ENCODE results near the gene PTPN12. TPM values are rescaled to one million over a fixed set of nuclear protein-coding genes. Genes with fewer than 3 reads are reported as not detected.
A peak's percentile ranks its signal among the peaks of the same experiment; 100 is the strongest.

The PTPN12 gene
- polyA plus RNA-seq, 4 donors = 14.3 to 39.1 (median 21.9) TPM

- H3K36me3 ChIP-seq (ENCODE audit: control insufficient read depth in 3 of 3, insufficient read depth in 2 of 3, low read depth in 1 of 3, low read length in 3 of 3) = peaks cover 6 to 30% (median 9%) of the 10 kb centered on the region in 3 donors
- H3K27me3 ChIP-seq (ENCODE audit: control insufficient read depth in 3 of 3, insufficient read depth in 3 of 3, low read length in 3 of 3) = no peaks in the 10 kb centered on the region
- H3K4me1 ChIP-seq (ENCODE audit: control insufficient read depth in 3 of 3, insufficient read depth in 2 of 3, low read depth in 1 of 3, low read length in 2 of 3) = no peaks in the 10 kb centered on the region
- no peak overlapping the region for H3K4me3 ChIP-seq (ENCODE audit: low read depth in 1 of 3, low read length in 3 of 3)
- 95 to 96% (median 95%) methylated on average over 6 of the region's 6 CpGs for WGBS, 3 donors
- FAIRE-seq (no peak), DNase-seq (no peak)
- no peaks in the 10 kb centered on the region for H3K9me3 ChIP-seq (ENCODE audit: control insufficient read depth in 2 of 2, insufficient read depth in 1 of 2, low read depth in 1 of 2, low read length in 1 of 2)
- no peak overlapping the region for H3K27ac ChIP-seq (ENCODE audit: low read depth in 1 of 3, low read length in 2 of 3)
Measured at GRCh38 chr7:77626586-77627308, 89.7 kb downstream of the PTPN12 start.

- Histone ChIP-seq H3K4me1 (ENCODE audit: control insufficient read depth in 3 of 3, insufficient read depth in 2 of 3, low read depth in 1 of 3, low read length in 2 of 3) (no peaks in the 10 kb centered on the region), H3K27me3 (ENCODE audit: control insufficient read depth in 3 of 3, insufficient read depth in 3 of 3, low read length in 3 of 3) (no peaks in the 10 kb centered on the region), H3K9me3 (ENCODE audit: control insufficient read depth in 2 of 2, insufficient read depth in 1 of 2, low read depth in 1 of 2, low read length in 1 of 2) (no peaks in the 10 kb centered on the region), H3K4me3 (ENCODE audit: low read depth in 1 of 3, low read length in 3 of 3) (no peak overlapping the region), H3K36me3 (ENCODE audit: control insufficient read depth in 3 of 3, insufficient read depth in 2 of 3, low read depth in 1 of 3, low read length in 3 of 3) (peaks cover 6 to 26% (median 9%) of the 10 kb centered on the region in 3 donors), H3K27ac (ENCODE audit: low read depth in 1 of 3, low read length in 2 of 3) (no peak overlapping the region)
- DNase-seq (no peak), FAIRE-seq (no peak)
Measured at GRCh38 chr7:77627309-77627676, 90.2 kb downstream of the PTPN12 start.

DNA sequence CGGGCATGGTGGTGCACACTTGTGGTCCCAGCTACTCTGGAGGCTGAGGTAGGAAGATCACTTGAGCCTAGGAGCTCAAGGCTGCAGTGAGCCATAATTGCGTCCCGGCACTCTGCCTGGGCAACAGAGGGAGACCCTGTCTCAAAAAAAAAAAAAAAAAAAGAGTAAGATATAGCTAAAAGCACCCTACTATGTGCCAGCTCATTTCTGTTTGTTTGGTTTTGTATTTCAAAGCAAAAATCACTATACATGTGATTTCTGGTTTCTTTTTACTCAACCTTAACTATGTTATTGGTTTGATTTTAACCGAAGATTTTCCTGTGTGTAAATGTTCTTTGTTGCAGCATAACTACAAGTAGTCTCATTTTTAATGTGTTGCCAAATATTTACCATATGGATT, 92.7 kb downstream of the PTPN12 start:
- no peaks in the 10 kb centered on the region for H3K9me3 ChIP-seq (ENCODE audit: control insufficient read depth in 2 of 2, insufficient read depth in 1 of 2, low read depth in 1 of 2, low read length in 1 of 2)
- no peak overlapping the region for H3K4me3 ChIP-seq (ENCODE audit: low read depth in 1 of 3, low read length in 3 of 3)
- FAIRE-seq = no peak
- H3K4me1 ChIP-seq (ENCODE audit: control insufficient read depth in 3 of 3, insufficient read depth in 2 of 3, low read depth in 1 of 3, low read length in 2 of 3) = no peaks in the 10 kb centered on the region
- no peaks in the 10 kb centered on the region for H3K27me3 ChIP-seq (ENCODE audit: control insufficient read depth in 3 of 3, insufficient read depth in 3 of 3, low read length in 3 of 3)
- 91 to 96% (median 94%) methylated on average over 4 of the region's 4 CpGs for WGBS, 3 donors
- no peak for DNase-seq
- peaks cover 6 to 34% (median 6%) of the 10 kb centered on the region in 3 donors for H3K36me3 ChIP-seq (ENCODE audit: control insufficient read depth in 3 of 3, insufficient read depth in 2 of 3, low read depth in 1 of 3, low read length in 3 of 3)
- no peak overlapping the region for H3K27ac ChIP-seq (ENCODE audit: low read depth in 1 of 3, low read length in 2 of 3)

DNA sequence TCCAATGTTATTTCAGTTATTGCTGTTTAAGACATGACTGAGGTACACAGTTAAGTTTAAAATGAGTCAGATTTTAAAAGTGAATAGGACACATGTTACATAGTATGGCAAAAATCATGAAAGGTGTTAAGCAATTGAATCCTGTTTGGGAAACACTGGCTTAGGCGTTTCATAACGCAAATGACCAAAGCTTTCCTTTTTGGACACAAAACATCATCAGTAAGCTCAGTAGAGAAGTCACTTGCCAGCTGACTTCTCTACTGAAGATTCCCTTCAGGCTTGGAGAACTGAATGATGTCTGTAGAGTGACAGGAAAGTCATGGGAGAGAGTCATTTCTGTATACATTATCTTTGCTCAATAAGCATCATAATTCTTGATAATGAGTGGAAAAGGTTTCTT, 94.7 kb downstream of the PTPN12 start:
- no peak overlapping the region for H3K4me3 ChIP-seq (ENCODE audit: low read depth in 1 of 3, low read length in 3 of 3)
- H3K27me3 ChIP-seq (ENCODE audit: control insufficient read depth in 3 of 3, insufficient read depth in 3 of 3, low read length in 3 of 3) = no peaks in the 10 kb centered on the region
- H3K9me3 ChIP-seq (ENCODE audit: control insufficient read depth in 2 of 2, insufficient read depth in 1 of 2, low read depth in 1 of 2, low read length in 1 of 2) = no peaks in the 10 kb centered on the region
- H3K4me1 ChIP-seq (ENCODE audit: control insufficient read depth in 3 of 3, insufficient read depth in 2 of 3, low read depth in 1 of 3, low read length in 2 of 3) = no peaks in the 10 kb centered on the region
- no peak for FAIRE-seq
- 79 to 97% (median 91%) methylated on average over 2 of the region's 2 CpGs for WGBS, 3 donors
- no peak overlapping the region for H3K27ac ChIP-seq (ENCODE audit: low read depth in 1 of 3, low read length in 2 of 3)
- H3K36me3 ChIP-seq (ENCODE audit: control insufficient read depth in 3 of 3, insufficient read depth in 2 of 3, low read depth in 1 of 3, low read length in 3 of 3) = peaks cover 4 to 36% (median 6%) of the 10 kb centered on the region in 3 donors
- no peak for DNase-seq

GRCh38 chr7:77644774-77645173, 107.7 kb downstream of the PTPN12 start:
- no peaks in the 10 kb centered on the region for H3K27me3 ChIP-seq (ENCODE audit: control insufficient read depth in 3 of 3, insufficient read depth in 3 of 3, low read length in 3 of 3)
- no peak overlapping the region for H3K4me3 ChIP-seq (ENCODE audit: low read depth in 1 of 3, low read length in 3 of 3)
- H3K36me3 ChIP-seq (ENCODE audit: control insufficient read depth in 3 of 3, insufficient read depth in 2 of 3, low read depth in 1 of 3, low read length in 3 of 3) = peaks cover 0 to 39% (median 2%) of the 10 kb centered on the region in 3 donors
- H3K4me1 ChIP-seq (ENCODE audit: control insufficient read depth in 3 of 3, insufficient read depth in 2 of 3, low read depth in 1 of 3, low read length in 2 of 3) = no peaks in the 10 kb centered on the region
- 87 to 95% (median 93%) methylated on average over 4 of the region's 4 CpGs for WGBS, 3 donors
- DNase-seq = no peak
- FAIRE-seq = no peak
- no peaks in the 10 kb centered on the region for H3K9me3 ChIP-seq (ENCODE audit: control insufficient read depth in 2 of 2, insufficient read depth in 1 of 2, low read depth in 1 of 2, low read length in 1 of 2)
- H3K27ac ChIP-seq (ENCODE audit: low read depth in 1 of 3, low read length in 2 of 3) = no peak overlapping the region

GRCh38 chr7:77648742-77649338, 111.7 kb downstream of the PTPN12 start:
- no peak for FAIRE-seq
- H3K36me3 ChIP-seq (ENCODE audit: control insufficient read depth in 3 of 3, insufficient read depth in 2 of 3, low read depth in 1 of 3, low read length in 3 of 3) = peaks cover 0 to 23% (median 0%) of the 10 kb centered on the region in 3 donors

DNA sequence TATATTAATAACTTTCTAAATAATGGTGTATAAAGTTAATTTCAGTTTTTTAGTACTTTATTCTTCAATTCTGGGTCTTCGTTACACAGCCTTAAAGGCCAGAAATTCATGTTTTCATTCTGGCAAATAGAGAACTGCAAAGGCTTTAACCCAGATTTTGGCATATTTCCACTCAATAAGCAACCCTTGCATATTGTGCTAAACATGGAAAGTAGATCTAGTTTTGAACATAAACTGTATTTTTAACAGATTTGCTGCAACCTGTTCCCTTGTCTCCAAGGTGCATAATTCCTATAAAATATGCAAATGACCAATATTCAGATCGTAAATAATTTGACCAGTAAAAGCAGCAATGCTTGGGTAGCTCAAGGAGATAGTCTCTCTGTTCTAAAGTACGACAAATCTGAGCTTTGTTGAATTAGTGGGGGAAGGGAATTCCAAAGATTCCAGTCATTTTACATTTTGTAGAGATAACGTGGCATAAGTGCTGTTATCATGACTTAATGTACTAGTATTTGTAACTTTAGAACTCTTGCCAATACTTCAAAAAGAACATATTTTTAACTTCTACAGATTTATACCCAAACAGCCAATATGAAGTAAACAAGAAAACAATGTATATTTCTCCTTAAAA, 112.7 kb downstream of the PTPN12 start:
- peaks cover 0 to 21% (median 0%) of the 10 kb centered on the region in 3 donors for H3K36me3 ChIP-seq (ENCODE audit: control insufficient read depth in 3 of 3, insufficient read depth in 2 of 3, low read depth in 1 of 3, low read length in 3 of 3)
- WGBS, 3 donors = 63 to 64% (median 63%) methylated on average over 4 of the region's 4 CpGs
- H3K27me3 ChIP-seq (ENCODE audit: control insufficient read depth in 3 of 3, insufficient read depth in 3 of 3, low read length in 3 of 3) = no peaks in the 10 kb centered on the region
- H3K27ac ChIP-seq (ENCODE audit: low read depth in 1 of 3, low read length in 2 of 3) = no peak overlapping the region
- no peak for DNase-seq
- no peaks in the 10 kb centered on the region for H3K4me1 ChIP-seq (ENCODE audit: control insufficient read depth in 3 of 3, insufficient read depth in 2 of 3, low read depth in 1 of 3, low read length in 2 of 3)
- FAIRE-seq = no peak
- H3K4me3 ChIP-seq (ENCODE audit: low read depth in 1 of 3, low read length in 3 of 3) = no peak overlapping the region
- no peaks in the 10 kb centered on the region for H3K9me3 ChIP-seq (ENCODE audit: control insufficient read depth in 2 of 2, insufficient read depth in 1 of 2, low read depth in 1 of 2, low read length in 1 of 2)

More at GRCh38 chr7:77648742-77649338, 111.7 kb downstream of the PTPN12 start:
- WGBS, 3 donors = 95 to 96% (median 96%) methylated on average over 6 of the region's 6 CpGs
- no peak for DNase-seq
- Histone ChIP-seq H3K4me1 (ENCODE audit: control insufficient read depth in 3 of 3, insufficient read depth in 2 of 3, low read depth in 1 of 3, low read length in 2 of 3) (no peaks in the 10 kb centered on the region), H3K27me3 (ENCODE audit: control insufficient read depth in 3 of 3, insufficient read depth in 3 of 3, low read length in 3 of 3) (no peaks in the 10 kb centered on the region), H3K9me3 (ENCODE audit: control insufficient read depth in 2 of 2, insufficient read depth in 1 of 2, low read depth in 1 of 2, low read length in 1 of 2) (no peaks in the 10 kb centered on the region), H3K4me3 (ENCODE audit: low read depth in 1 of 3, low read length in 3 of 3) (no peak overlapping the region), H3K27ac (ENCODE audit: low read depth in 1 of 3, low read length in 2 of 3) (no peak overlapping the region)

- DNase-seq (peak; percentile 47 to 51), FAIRE-seq (no peak)
- no peak overlapping the region for H3K4me3 ChIP-seq (ENCODE audit: low read depth in 1 of 3, low read length in 3 of 3)
- no peak overlapping the region for H3K27ac ChIP-seq (ENCODE audit: low read depth in 1 of 3, low read length in 2 of 3)
- peaks cover 0 to 2% (median 0%) of the 10 kb centered on the region in 3 donors for H3K4me1 ChIP-seq (ENCODE audit: control insufficient read depth in 3 of 3, insufficient read depth in 2 of 3, low read depth in 1 of 3, low read length in 2 of 3)
- H3K36me3 ChIP-seq (ENCODE audit: control insufficient read depth in 3 of 3, insufficient read depth in 2 of 3, low read depth in 1 of 3, low read length in 3 of 3) = peaks cover 0 to 21% (median 0%) of the 10 kb centered on the region in 3 donors
- H3K9me3 ChIP-seq (ENCODE audit: control insufficient read depth in 2 of 2, insufficient read depth in 1 of 2, low read depth in 1 of 2, low read length in 1 of 2) = no peaks in the 10 kb centered on the region
- WGBS, 3 donors = 27 to 29% (median 27%) methylated on average over 3 of the region's 3 CpGs
- no peaks in the 10 kb centered on the region for H3K27me3 ChIP-seq (ENCODE audit: control insufficient read depth in 3 of 3, insufficient read depth in 3 of 3, low read length in 3 of 3)
Measured at GRCh38 chr7:77651575-77652162, 114.6 kb downstream of the PTPN12 start.

Measured in small intestine (tissue), 7 donors.